HG03039 (cell line): ENCODE measurements around the gene CNTN2.

ENCODE experiments used
- ATAC-seq: cut with Tn5 transposase; IDR thresholded peaks from one replicate; pipeline ENCODE4 v1.9.1; 2021; ENCODE audit warnings: mild to moderate bottlenecking, moderate library complexity; ENCODE audit not compliant: unreplicated experiment

The CNTN2 gene

DNA sequence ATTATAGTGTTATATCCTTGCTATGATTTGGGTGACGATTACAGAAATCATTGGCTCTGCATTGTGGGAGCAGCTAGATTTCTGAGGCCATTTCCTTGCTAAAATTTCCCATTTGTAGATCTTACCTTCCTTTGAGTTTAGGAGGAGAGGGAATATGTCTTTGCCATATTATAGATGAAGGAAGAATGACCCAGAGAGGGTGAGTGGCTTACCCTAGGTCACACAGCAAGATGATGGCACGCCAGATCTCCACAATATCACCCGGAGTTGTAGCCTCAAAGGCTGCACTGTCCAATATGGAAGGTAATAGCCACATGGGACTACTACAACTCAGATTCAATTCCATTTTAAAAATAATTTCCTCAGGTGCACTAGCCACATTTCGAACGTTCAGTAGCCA is 10.3 kb downstream of the CNTN2 start:
- no peak for ATAC-seq

DNA sequence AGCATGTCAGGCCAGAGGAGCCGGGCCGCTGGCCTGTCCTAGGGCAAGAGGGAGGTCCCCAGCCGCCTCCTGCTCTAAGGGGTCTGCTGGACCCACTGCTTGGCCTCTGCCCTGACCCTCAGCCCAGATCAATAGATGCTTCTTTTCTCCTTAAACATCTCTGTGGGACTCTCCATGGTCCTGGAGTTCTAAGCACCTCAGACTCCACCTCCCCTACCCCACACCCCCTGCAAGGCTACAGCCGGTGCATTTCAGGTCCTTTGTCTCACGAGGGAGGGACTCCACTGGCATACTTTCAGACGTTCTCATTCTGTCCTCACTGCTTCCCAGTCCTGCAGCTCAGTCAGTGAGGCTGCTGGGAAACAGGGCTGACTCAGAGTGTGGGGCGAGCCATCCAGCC is 11.0 kb downstream of the CNTN2 start:
- ATAC-seq = no peak

DNA sequence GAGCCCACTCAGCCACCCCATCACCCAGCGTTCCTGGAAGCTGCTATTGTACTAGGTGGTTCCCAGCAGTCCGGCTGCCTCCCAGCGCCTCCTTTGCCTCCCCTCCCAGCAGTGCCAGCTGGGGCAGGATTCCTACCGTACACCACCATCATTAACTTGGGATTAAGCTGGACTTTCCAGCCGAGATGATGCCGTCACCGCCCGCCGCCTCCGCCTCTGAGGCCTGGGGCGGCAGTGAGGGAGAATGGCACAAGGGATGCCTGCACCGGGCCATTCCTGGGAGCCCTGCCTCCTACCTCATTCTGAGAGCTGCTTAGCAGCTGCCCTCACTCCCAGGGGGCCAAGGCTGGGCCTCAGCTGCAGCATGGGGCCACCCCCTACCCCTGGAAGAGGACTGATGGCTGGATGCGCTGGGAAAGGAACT is 13.2 kb downstream of the CNTN2 start:
- ATAC-seq = no peak

DNA sequence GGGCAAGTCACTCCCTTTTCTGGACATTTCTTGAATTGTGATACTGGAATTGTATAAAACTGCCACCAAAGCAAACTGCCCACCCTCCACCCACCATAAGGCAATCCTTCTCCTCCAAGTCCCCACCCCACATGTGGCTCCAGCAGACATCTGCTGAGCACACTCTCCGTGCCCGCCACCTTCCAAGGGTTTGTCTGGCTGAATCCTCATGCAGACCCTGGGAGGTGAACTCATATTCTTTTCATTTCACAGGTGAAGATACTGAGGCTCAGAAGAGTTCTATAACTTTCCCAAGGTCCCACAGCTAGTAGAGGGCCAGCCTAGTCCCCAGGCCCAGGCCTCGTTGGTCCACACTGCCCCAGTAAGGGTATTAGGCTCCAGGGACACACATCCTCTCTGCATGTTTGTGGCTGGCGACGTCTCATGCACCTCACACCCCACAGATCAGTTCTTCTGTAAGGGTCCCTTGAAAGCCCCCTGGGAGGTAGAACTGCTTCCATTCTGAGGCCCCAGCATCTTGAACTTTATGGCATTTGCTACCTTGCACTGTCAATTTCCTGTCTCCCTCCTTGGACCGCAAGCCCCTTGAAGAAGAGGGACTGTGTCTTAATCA is 14.1 kb downstream of the CNTN2 start:
- ATAC-seq = no peak

DNA sequence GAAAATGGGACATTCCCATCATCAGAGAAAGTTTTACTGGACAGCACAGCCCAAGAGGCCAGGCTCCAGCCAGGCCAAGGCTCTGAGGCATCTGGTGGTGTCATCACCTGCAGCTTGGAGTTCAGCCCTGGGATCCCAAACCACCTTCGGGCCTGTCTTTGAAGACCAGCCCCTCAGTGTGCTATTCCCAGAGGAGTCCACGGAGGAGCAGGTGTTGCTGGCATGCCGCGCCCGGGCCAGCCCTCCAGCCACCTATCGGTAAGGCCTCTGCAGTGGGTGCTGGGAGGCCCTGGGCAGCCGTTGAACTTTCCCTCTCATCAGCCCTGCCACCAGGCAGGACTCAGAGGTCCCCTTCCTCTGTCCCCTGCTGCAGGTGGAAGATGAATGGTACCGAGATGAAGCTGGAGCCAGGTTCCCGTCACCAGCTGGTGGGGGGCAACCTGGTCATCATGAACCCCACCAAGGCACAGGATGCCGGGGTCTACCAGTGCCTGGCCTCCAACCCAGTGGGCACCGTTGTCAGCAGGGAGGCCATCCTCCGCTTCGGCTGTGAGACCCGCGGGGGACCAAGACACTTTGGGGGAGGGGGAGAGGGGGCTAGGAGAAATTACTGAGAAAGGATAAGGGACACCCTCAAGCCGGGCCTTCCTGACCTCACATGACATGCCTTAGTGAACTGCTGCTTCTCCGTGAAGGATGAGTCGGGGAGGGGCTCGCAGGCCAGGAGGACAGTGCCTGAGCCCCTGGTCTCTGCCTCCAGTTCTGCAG is 15.0 kb downstream of the CNTN2 start:
- ATAC-seq = no peak

DNA sequence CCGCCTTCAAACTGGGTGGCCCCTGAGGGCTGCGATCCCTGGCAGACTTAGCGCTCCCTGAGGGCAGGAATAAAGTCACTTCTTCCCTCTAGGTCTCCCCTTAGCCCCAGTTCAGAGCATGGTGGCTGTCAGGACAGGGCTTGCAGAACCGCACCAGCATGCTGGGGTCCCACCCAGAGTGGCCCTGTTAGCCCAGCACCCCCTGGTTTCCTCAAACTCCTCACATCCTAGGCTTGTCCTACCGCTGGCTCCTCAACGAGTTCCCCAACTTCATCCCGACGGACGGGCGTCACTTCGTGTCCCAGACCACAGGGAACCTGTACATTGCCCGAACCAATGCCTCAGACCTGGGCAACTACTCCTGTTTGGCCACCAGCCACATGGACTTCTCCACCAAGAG is 15.8 kb downstream of the CNTN2 start:
- no peak for ATAC-seq

GRCh38 chr1:205059660-205060059 is 16.6 kb downstream of the CNTN2 start:
- no peak for ATAC-seq

DNA sequence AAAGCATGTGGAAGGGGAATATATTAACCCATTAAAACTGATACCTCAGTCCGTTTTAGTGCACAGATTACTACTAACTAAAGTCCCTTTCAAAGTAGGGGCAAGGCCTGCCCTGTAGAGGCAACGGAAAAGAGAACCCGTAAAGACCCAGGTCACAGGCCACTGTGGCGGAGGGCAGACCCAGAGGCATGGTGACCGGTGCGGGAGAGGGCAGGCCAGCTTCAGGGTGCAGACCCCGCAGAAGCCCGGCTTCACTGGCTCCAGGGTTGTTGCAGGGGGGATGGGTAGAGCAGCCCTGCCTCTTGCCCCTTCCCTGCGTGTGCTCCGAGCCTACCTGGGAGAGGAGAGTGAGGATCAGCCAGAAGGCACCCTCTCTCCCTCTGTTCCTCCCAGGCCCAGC is 17.7 kb downstream of the CNTN2 start:
- ATAC-seq = no peak

GRCh38 chr1:205061227-205061626 is 18.2 kb downstream of the CNTN2 start:
- ATAC-seq = no peak

DNA sequence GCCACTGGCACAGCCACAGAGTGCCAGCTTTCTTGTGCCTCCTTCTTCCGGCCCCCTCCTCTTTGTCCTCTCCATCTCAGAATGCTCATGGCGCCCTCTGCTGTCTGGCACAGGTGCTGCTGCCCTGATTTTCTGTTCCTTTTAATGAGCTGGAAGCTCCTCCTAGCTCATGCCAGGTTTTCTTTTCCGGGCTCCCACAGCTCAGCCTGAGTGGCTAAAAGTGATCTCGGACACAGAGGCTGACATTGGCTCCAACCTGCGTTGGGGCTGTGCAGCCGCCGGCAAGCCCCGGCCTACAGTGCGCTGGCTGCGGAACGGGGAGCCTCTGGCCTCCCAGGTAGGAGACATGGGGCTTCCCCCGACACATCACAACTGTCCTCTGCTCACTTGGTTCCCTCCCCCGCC is 18.7 kb downstream of the CNTN2 start:
- no peak for ATAC-seq

GRCh38 chr1:205062319-205062718 is 19.3 kb downstream of the CNTN2 start:
- no peak for ATAC-seq

- ATAC-seq = no peak
These were observed 19.9 kb downstream of the CNTN2 start for GRCh38 chr1:205062895-205063294.

GRCh38 chr1:205064301-205064700 is 21.3 kb downstream of the CNTN2 start:
- ATAC-seq = no peak

GRCh38 chr1:205064741-205065316 is 21.8 kb downstream of the CNTN2 start:
- no peak for ATAC-seq

DNA sequence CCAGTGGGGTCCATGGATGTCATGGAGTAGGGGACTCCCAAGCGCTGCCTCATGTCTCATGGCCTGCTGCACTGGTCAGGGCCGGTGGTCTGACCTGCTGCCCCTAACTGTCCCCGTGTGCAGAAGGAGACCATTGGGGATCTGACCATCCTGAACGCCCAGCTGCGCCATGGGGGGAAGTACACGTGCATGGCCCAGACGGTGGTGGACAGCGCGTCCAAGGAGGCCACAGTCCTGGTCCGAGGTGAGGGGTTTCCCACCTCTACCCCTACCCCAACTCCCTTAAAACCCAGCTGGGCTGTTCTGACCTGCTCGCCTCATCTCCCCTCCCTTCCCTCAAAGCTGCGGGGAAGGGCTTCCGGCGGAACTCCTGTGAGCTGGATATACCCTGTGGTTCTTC is 22.7 kb downstream of the CNTN2 start:
- no peak for ATAC-seq

- ATAC-seq = no peak
These were observed 23.3 kb downstream of the CNTN2 start for GRCh38 chr1:205066141-205066818.

- no peak for ATAC-seq
These were observed 24.0 kb downstream of the CNTN2 start for GRCh38 chr1:205067031-205067430.

GRCh38 chr1:205068001-205068400 is 25.0 kb downstream of the CNTN2 start:
- ATAC-seq = no peak

DNA sequence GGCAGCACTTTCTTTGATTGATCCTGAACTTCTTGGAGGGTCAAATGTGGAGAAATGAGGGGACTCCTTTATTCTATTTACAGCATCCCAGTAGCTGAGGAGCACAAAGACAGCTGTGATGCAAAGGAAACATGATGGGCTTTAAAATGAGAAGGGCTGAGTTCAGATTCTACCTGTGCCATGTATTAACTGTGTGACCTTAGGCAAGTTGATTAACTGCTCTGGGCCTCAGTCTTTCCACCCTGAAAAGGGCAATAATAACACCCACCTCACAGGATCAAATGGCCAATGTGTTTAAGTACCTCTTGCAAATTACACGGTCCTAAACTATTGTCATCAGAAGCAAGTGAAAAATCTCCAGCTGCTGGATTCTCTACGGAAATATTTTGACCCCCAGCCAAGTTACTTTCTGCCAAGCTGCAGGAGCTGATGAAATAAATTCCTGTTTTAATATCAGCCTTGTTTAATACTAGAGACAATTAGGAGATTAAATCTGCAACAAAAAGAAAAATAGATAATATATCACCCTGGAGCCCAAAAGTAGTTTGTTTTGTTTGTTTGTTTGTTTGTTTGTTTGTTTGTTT is 25.5 kb downstream of the CNTN2 start:
- ATAC-seq = no peak

GRCh38 chr1:205069371-205070125 is 26.5 kb downstream of the CNTN2 start:
- ATAC-seq = no peak

GRCh38 chr1:205071028-205071409 is 28.0 kb downstream of the CNTN2 start:
- ATAC-seq = no peak
